BLaER1 (cell line): ENCODE data around the gene OCA2.

Experiments
- H3K27ac ChIP-seq: shearing (Covaris generic); formaldehyde crosslinking; 2 replicates; pipeline ENCODE4 v1.8.1; 2022
- H3K27me3 ChIP-seq: shearing (Covaris generic); formaldehyde crosslinking; 2 replicates; pipeline ENCODE4 v1.8.1; 2022
- H3K36me3 ChIP-seq: shearing (Covaris generic); formaldehyde crosslinking; 2 replicates; pipeline ENCODE4 v1.8.1; 2022
- H3K4me1 ChIP-seq: shearing (Covaris generic); formaldehyde crosslinking; 2 replicates; pipeline ENCODE4 v1.8.1; 2022
- H3K4me2 ChIP-seq: shearing (Covaris generic); formaldehyde crosslinking; 2 replicates; pipeline ENCODE4 v1.8.1; 2022
- H3K4me3 ChIP-seq: shearing (Covaris generic); formaldehyde crosslinking; 2 replicates; pipeline ENCODE4 v1.8.1; 2022
- H3K9ac ChIP-seq: shearing (Covaris generic); formaldehyde crosslinking; 2 replicates; pipeline ENCODE4 v1.8.1; 2022
- H3K9me3 ChIP-seq: shearing (Covaris generic); formaldehyde crosslinking; 2 replicates; pipeline ENCODE4 v1.8.1; 2022
- H4K20me1 ChIP-seq: shearing (Covaris generic); formaldehyde crosslinking; 2 replicates; pipeline ENCODE4 v1.8.1; 2022
- Cebpa-rat ChIP-seq: shearing (Covaris generic); IDR thresholded peaks from 2 replicates; pipeline ENCODE4 v1.8.1; 2022

The OCA2 gene

DNA sequence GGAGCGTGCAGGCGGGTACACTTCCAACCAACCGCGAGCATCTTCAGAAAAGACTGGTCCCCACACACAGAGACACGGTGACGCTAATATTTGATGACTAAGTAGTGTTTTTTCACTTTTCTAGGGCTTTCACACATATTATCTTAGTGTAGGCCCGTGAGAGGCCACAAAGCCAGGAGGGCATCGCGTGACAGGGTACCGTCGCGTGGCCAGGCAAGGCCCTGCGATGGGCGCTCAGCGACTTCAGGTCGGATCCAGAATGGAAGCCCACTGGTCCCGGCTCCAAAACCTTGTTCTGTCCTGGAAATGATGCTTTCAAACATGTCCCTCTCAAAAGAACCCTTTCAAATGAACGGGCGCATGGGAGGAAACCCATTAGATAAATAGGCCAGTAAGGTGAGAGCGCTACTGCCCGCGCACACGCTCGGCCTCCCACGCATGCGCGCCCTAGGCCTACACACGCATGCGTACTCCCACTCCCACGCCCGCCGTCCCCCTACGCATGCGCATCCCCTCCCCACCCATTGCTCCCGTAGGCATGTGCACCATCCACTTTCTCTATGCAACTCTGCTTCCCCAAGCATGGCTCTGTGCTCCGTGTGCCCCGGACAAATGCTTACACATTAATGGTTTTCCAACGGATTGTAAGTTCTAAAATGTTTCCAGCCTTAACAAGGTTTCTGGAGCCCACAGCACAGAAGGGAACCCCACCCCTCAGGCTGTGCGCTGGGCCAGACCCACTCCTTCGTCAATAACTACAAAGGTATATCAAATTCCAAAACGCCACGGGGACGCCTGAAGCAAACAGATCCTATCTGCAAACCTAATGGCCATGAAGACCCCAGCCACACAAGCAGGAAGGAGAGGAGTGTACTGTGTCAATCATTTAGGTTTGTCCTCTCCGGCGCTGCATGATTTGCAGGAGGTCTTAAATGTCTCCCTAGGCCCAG is 72.1 kb downstream of the OCA2 start:
- Histone ChIP-seq H4K20me1 (no peaks in the 10 kb centered on the region), H3K9me3 (peaks cover 5% of the 10 kb centered on the region; the same call in 1 of the 2 replicates), H3K4me3 (no peak overlapping the region), H3K4me1 (peaks cover 23% of the 10 kb centered on the region), H3K9ac (no peak overlapping the region), H3K4me2 (no peak overlapping the region), H3K36me3 (no peaks in the 10 kb centered on the region), H3K27ac (no peak overlapping the region), H3K27me3 (no peaks in the 10 kb centered on the region)
- no peak for TF ChIP-seq Cebpa-rat

DNA sequence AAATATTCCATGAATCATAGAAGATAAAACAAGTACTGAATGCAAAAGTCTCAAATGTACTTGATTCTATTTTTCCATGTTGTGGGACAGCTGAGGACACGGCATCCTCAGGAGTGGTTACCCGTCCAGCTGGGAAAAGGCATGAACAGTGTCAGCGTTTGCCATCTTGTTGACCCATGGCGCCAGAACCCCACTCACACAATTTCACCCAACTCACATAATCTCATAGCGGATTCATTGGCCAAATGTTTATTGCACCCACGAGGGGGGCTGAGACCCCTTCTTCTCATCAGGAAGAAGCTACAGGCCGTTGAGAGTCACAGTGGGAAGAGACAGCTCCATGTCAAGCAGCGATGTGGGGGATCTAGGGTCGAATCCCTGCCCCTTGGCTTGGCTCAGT is 72.9 kb downstream of the OCA2 start:
- Histone ChIP-seq H3K27me3 (no peaks in the 10 kb centered on the region), H3K9me3 (peaks cover 5% of the 10 kb centered on the region; the same call in 1 of the 2 replicates), H4K20me1 (no peaks in the 10 kb centered on the region), H3K36me3 (no peaks in the 10 kb centered on the region), H3K4me2 (no peak overlapping the region), H3K4me3 (no peak overlapping the region), H3K4me1 (peaks cover 31% of the 10 kb centered on the region), H3K9ac (no peak overlapping the region), H3K27ac (no peak overlapping the region)
- TF ChIP-seq Cebpa-rat: no peak

DNA sequence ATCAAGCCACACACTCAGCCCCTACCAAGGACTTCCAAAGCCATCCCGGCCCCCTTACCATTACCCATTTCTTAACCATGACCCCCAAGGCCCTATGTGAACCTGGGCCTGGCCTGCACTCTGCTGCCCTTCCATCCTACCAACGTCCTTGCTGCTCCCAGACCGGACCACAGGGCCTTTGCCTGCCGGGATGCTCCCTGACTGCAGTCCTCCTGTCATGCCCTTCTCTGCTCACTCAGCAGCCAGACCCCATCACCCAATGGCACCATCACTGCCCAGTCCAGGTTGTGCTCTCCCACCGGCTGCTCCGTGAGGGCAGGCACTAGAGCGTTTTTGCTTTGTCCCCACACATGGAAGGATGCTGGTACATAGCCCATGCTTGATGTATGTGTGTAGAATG is 73.7 kb downstream of the OCA2 start:
- Histone ChIP-seq H4K20me1 (no peaks in the 10 kb centered on the region), H3K27ac (no peak overlapping the region), H3K4me1 (peaks cover 34% of the 10 kb centered on the region), H3K9me3 (peaks cover 5% of the 10 kb centered on the region; the same call in 1 of the 2 replicates), H3K36me3 (no peaks in the 10 kb centered on the region), H3K27me3 (no peaks in the 10 kb centered on the region), H3K4me2 (no peak overlapping the region), H3K4me3 (no peak overlapping the region), H3K9ac (no peak overlapping the region)
- TF ChIP-seq Cebpa-rat: no peak

DNA sequence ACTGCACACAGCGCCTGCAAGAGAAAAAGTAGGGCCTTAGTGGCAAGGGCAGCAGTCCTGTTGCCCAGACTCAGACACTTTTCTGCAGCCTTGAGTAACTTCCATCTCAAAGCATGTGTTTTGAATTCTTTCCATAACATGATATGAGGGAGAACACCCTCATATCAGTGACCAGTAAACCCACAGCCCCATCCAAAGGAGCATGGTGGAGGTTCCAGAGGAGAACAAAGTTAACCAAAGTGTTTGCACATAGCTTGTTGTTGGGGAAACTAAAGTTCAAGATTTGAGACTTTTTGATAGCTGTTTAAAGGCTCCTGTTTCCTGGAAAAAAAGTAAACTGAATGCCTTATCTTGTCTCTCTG is 74.2 kb downstream of the OCA2 start:
- Histone ChIP-seq H3K27ac (no peak overlapping the region), H4K20me1 (no peaks in the 10 kb centered on the region), H3K4me3 (no peak overlapping the region), H3K27me3 (no peaks in the 10 kb centered on the region), H3K36me3 (no peaks in the 10 kb centered on the region), H3K4me2 (no peak overlapping the region), H3K9me3 (peaks cover 5% of the 10 kb centered on the region; the same call in 1 of the 2 replicates), H3K4me1 (peaks cover 34% of the 10 kb centered on the region), H3K9ac (no peak overlapping the region)
- TF ChIP-seq Cebpa-rat: no peak

- Histone ChIP-seq H4K20me1 (no peaks in the 10 kb centered on the region), H3K27ac (no peak overlapping the region), H3K4me1 (peaks cover 34% of the 10 kb centered on the region), H3K9me3 (peaks cover 5% of the 10 kb centered on the region; the same call in 1 of the 2 replicates), H3K27me3 (no peaks in the 10 kb centered on the region), H3K4me2 (no peak overlapping the region), H3K4me3 (no peak overlapping the region), H3K36me3 (no peaks in the 10 kb centered on the region), H3K9ac (no peak overlapping the region)
- no peak for TF ChIP-seq Cebpa-rat
Observed at GRCh38 chr15:28023933-28024888, 74.9 kb downstream of the OCA2 start.

DNA sequence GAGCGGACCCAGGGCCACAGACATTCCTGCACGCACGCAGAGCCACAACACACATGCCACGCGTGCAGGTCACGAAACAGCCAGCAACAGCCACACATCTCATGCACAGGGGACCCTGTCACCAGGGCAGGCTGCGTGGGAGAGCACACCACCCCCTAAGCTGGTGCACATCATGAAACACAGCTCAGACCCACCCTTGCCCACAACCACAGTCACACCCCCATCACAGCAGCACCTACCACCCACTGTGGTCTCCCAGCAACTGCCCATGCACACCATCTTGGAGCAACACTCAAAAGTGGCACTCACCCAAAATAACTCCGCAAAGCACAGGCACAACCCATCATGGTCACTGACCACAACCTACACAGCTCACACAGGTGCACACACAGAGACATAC is 75.7 kb downstream of the OCA2 start:
- H3K4me3 ChIP-seq: no peak overlapping the region
- no peaks in the 10 kb centered on the region for H3K36me3 ChIP-seq
- H3K27me3 ChIP-seq: no peaks in the 10 kb centered on the region
- no peak overlapping the region for H3K9ac ChIP-seq
- H3K27ac ChIP-seq: no peak overlapping the region
- peaks cover 5% of the 10 kb centered on the region; the same call in 1 of the 2 replicates for H3K9me3 ChIP-seq
- TF ChIP-seq Cebpa-rat: no peak
- H4K20me1 ChIP-seq: no peaks in the 10 kb centered on the region
- H3K4me1 ChIP-seq: peaks cover 35% of the 10 kb centered on the region
- H3K4me2 ChIP-seq: 0 out of 2 replicates have a peak overlapping the region, but pooled peaks have one; percentile 1

DNA sequence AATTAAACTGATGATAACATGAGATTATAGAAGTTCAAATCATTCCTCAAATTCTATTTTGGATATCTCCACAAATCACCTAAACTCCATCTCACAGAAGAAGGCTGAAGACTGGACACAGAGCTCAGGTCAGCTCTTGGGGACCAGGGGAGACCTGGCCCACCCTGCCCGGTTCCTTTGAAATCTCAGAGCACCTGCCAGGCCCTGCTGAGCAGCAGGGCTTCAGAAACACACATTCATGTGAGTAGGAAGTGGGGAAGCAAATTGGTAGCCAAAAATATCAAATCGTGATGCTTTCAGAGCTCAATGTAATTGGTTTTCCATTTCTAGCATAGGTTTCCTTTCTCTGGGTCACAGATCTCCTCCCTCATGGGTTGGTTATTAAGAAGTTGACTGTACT is 76.2 kb downstream of the OCA2 start:
- Histone ChIP-seq H3K4me3 (no peak overlapping the region), H3K4me1 (peaks cover 39% of the 10 kb centered on the region), H4K20me1 (no peaks in the 10 kb centered on the region), H3K27me3 (no peaks in the 10 kb centered on the region), H3K4me2 (0 out of 2 replicates have a peak overlapping the region, but pooled peaks have one; percentile 1), H3K9ac (no peak overlapping the region), H3K27ac (no peak overlapping the region), H3K9me3 (peaks cover 5% of the 10 kb centered on the region; the same call in 1 of the 2 replicates), H3K36me3 (no peaks in the 10 kb centered on the region)
- TF ChIP-seq Cebpa-rat: no peak

- no peak for TF ChIP-seq Cebpa-rat
Observed at GRCh38 chr15:28022181-28022580, 76.9 kb downstream of the OCA2 start.

DNA sequence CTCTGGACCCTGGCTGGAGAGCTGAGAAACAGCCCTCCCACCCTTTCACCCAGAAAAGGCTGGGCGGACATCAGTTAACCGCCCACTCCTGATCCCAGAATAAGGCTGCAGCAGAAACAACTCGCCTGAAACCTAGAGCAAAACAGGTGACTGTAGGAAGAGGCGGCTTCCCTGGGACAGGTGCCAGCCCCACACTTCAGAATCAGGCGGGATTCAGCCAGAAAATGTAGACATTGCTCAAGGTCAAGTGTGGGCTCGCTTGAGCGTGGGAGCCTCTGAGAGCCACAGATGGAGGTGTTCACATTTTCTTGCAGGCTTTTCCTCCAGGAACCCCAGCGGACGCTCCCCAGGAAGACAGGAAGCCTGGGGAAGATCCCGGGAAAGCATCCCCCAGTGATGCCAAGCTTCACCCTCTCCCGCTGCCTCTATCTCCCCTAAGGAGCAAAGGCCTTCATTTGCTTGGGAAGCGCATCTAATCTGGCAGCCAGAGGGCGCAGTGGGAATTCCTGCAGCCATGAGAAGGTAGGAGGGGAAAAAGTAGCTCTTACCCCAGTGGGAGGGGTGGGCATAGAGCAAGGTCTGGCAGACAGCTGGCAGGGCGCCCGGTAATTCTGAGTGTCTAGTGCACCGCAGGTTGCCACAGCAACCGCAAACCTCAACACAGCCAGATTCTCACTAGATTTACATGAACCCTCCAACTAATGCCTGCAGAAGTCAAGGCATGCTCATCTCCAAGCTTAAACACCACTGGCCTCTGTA is 77.7 kb downstream of the OCA2 start:
- Histone ChIP-seq H3K9ac (no peak overlapping the region), H3K9me3 (peaks cover 3% of the 10 kb centered on the region; the same call in 1 of the 2 replicates), H3K27ac (no peak overlapping the region), H3K4me2 (peak overlapping the region; percentile 59), H3K4me1 (peaks cover 53% of the 10 kb centered on the region), H4K20me1 (no peaks in the 10 kb centered on the region), H3K4me3 (no peak overlapping the region), H3K36me3 (no peaks in the 10 kb centered on the region), H3K27me3 (no peaks in the 10 kb centered on the region)
- TF ChIP-seq Cebpa-rat: no peak

More at GRCh38 chr15:28022181-28022580, 76.9 kb downstream of the OCA2 start:
- Histone ChIP-seq H3K4me3 (no peak overlapping the region), H3K9me3 (peaks cover 5% of the 10 kb centered on the region; the same call in 1 of the 2 replicates), H3K4me1 (peaks cover 47% of the 10 kb centered on the region), H3K36me3 (no peaks in the 10 kb centered on the region), H3K4me2 (peak overlapping the region; percentile 59), H3K27ac (no peak overlapping the region), H3K27me3 (no peaks in the 10 kb centered on the region), H3K9ac (no peak overlapping the region), H4K20me1 (no peaks in the 10 kb centered on the region)
